Measurements from ENCODE around the gene ZBTB20. TPM values are rescaled to one million over a fixed set of nuclear protein-coding genes. Genes with fewer than 3 reads are reported as not detected.

ZBTB20 gene
- total RNA-seq, 1 donor from 2014 or later, result 61.0 TPM

GRCh38 chr3:114509756-114510155, 637.3 kb downstream of the ZBTB20 start:
- H3K27ac ChIP-seq, result no peak overlapping the region
- no peaks in the 10 kb centered on the region for H3K4me1 ChIP-seq
- DNase-seq (no peak), ATAC-seq (no peak)
- no peaks in the 10 kb centered on the region for H3K27me3 ChIP-seq
- no peak overlapping the region for H3K4me3 ChIP-seq
- intact Hi-C loops (cut with DNase I), result no loop called here
- H3K36me3 ChIP-seq, result no peaks in the 10 kb centered on the region
- TF ChIP-seq, protein P1, sequence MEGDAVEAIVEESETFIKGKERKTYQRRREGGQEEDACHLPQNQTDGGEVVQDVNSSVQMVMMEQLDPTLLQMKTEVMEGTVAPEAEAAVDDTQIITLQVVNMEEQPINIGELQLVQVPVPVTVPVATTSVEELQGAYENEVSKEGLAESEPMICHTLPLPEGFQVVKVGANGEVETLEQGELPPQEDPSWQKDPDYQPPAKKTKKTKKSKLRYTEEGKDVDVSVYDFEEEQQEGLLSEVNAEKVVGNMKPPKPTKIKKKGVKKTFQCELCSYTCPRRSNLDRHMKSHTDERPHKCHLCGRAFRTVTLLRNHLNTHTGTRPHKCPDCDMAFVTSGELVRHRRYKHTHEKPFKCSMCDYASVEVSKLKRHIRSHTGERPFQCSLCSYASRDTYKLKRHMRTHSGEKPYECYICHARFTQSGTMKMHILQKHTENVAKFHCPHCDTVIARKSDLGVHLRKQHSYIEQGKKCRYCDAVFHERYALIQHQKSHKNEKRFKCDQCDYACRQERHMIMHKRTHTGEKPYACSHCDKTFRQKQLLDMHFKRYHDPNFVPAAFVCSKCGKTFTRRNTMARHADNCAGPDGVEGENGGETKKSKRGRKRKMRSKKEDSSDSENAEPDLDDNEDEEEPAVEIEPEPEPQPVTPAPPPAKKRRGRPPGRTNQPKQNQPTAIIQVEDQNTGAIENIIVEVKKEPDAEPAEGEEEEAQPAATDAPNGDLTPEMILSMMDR (IDR thresholded peaks at IDR 0.05), result no peak
- H3K9me3 ChIP-seq, result no peaks in the 10 kb centered on the region

GRCh38 chr3:114508976-114509375, 638.1 kb downstream of the ZBTB20 start:
- TF ChIP-seq, protein P1 (IDR thresholded peaks at IDR 0.05), result no peak
- no peak overlapping the region for H3K27ac ChIP-seq
- no peaks in the 10 kb centered on the region for H3K27me3 ChIP-seq
- H3K9me3 ChIP-seq, result no peaks in the 10 kb centered on the region
- H3K4me1 ChIP-seq, result no peaks in the 10 kb centered on the region
- H3K4me3 ChIP-seq, result no peak overlapping the region
- no peak for DNase-seq
- ATAC-seq, result no peak
- intact Hi-C loops (cut with DNase I), result no loop called here
- H3K36me3 ChIP-seq, result no peaks in the 10 kb centered on the region

GRCh38 chr3:114508208-114508607, 638.9 kb downstream of the ZBTB20 start:
- no peaks in the 10 kb centered on the region for H3K36me3 ChIP-seq
- no peak overlapping the region for H3K4me3 ChIP-seq
- no peaks in the 10 kb centered on the region for H3K9me3 ChIP-seq
- TF ChIP-seq, protein P1 (IDR thresholded peaks at IDR 0.05), result no peak
- DNase-seq, result no peak
- no peaks in the 10 kb centered on the region for H3K27me3 ChIP-seq
- no peak overlapping the region for H3K27ac ChIP-seq
- intact Hi-C loops (cut with DNase I), result no loop called here
- ATAC-seq, result no peak
- H3K4me1 ChIP-seq, result no peaks in the 10 kb centered on the region

- H3K4me1 ChIP-seq, result no peaks in the 10 kb centered on the region
- intact Hi-C loops (cut with DNase I), result no loop called here
- DNase-seq, result no peak
- TF ChIP-seq, protein P1 (IDR thresholded peaks at IDR 0.05), result no peak
- no peaks in the 10 kb centered on the region for H3K9me3 ChIP-seq
- no peaks in the 10 kb centered on the region for H3K36me3 ChIP-seq
- ATAC-seq, result no peak
- H3K27me3 ChIP-seq, result no peaks in the 10 kb centered on the region
- H3K27ac ChIP-seq, result no peak overlapping the region
- no peak overlapping the region for H3K4me3 ChIP-seq
Observed at GRCh38 chr3:114506591-114507300, 640.3 kb downstream of the ZBTB20 start.

GRCh38 chr3:114504941-114505628, 642.0 kb downstream of the ZBTB20 start:
- Histone ChIP-seq H3K4me3 (no peak overlapping the region), H3K27ac (no peak overlapping the region), H3K4me1 (peaks cover 3% of the 10 kb centered on the region), H3K9me3 (no peaks in the 10 kb centered on the region), H3K27me3 (no peaks in the 10 kb centered on the region), H3K36me3 (no peaks in the 10 kb centered on the region)
- DNase-seq (no peak), ATAC-seq (no peak)
- TF ChIP-seq, protein P1 (IDR thresholded peaks at IDR 0.05), result no peak
- intact Hi-C loops (cut with DNase I), result no loop called here

Data from upper lobe of right lung (tissue), 1 donor.